ENCODE results near the gene MAN2A1.

Gene MAN2A1

GRCh38 chr5:109706095-109706494 is 16.4 kb downstream of the MAN2A1 start:
- DNase-seq (ENCODE audit: low spot score), result no peak

GRCh38 chr5:109707531-109707930 is 17.8 kb downstream of the MAN2A1 start:
- no peak for DNase-seq (ENCODE audit: low spot score)

GRCh38 chr5:109708813-109709212 is 19.1 kb downstream of the MAN2A1 start:
- DNase-seq (ENCODE audit: low spot score), result no peak

GRCh38 chr5:109709225-109709624 is 19.5 kb downstream of the MAN2A1 start:
- DNase-seq (ENCODE audit: low spot score), result no peak

- no peak for DNase-seq (ENCODE audit: low spot score)
Measured at GRCh38 chr5:109711673-109712072, 21.9 kb downstream of the MAN2A1 start.

GRCh38 chr5:109713453-109713852 is 23.7 kb downstream of the MAN2A1 start:
- no peak for DNase-seq (ENCODE audit: low spot score)

- DNase-seq (ENCODE audit: low spot score), result no peak
Measured at GRCh38 chr5:109714592-109714991, 24.9 kb downstream of the MAN2A1 start.

- no peak for DNase-seq (ENCODE audit: low spot score)
Measured at GRCh38 chr5:109718216-109718615, 28.5 kb downstream of the MAN2A1 start.

- no peak for DNase-seq (ENCODE audit: low spot score)
Measured at GRCh38 chr5:109718632-109719031, 28.9 kb downstream of the MAN2A1 start.

- DNase-seq (ENCODE audit: low spot score), result no peak
Measured at GRCh38 chr5:109719978-109720377, 30.3 kb downstream of the MAN2A1 start.

- DNase-seq (ENCODE audit: low spot score), result no peak
Measured at GRCh38 chr5:109721741-109722140, 32.0 kb downstream of the MAN2A1 start.

- no peak for DNase-seq (ENCODE audit: low spot score)
Measured at GRCh38 chr5:109723606-109724005, 33.9 kb downstream of the MAN2A1 start.

GRCh38 chr5:109725135-109725534 is 35.4 kb downstream of the MAN2A1 start:
- no peak for DNase-seq (ENCODE audit: low spot score)

GRCh38 chr5:109739741-109740728 is 50.3 kb downstream of the MAN2A1 start:
- DNase-seq (ENCODE audit: low spot score), result peak; percentile 53

GRCh38 chr5:109740966-109741365 is 51.2 kb downstream of the MAN2A1 start:
- DNase-seq (ENCODE audit: low spot score), result no peak

GRCh38 chr5:109741390-109741789 is 51.7 kb downstream of the MAN2A1 start:
- no peak for DNase-seq (ENCODE audit: low spot score)

- DNase-seq (ENCODE audit: low spot score), result no peak
Measured at GRCh38 chr5:109743041-109743531, 53.4 kb downstream of the MAN2A1 start.

GRCh38 chr5:109743770-109744212 is 54.1 kb downstream of the MAN2A1 start:
- DNase-seq (ENCODE audit: low spot score), result peak; percentile 58

- DNase-seq (ENCODE audit: low spot score), result no peak
Measured at GRCh38 chr5:109744261-109744660, 54.5 kb downstream of the MAN2A1 start.

GRCh38 chr5:109748546-109748945 is 58.8 kb downstream of the MAN2A1 start:
- DNase-seq (ENCODE audit: low spot score), result no peak

- DNase-seq (ENCODE audit: low spot score), result no peak
Measured at GRCh38 chr5:109750463-109750862, 60.7 kb downstream of the MAN2A1 start.

- no peak for DNase-seq (ENCODE audit: low spot score)
Measured at GRCh38 chr5:109753279-109753678, 63.6 kb downstream of the MAN2A1 start.

GRCh38 chr5:109754319-109754718 is 64.6 kb downstream of the MAN2A1 start:
- DNase-seq (ENCODE audit: low spot score), result no peak

Measured in iPS-NIHi11 (cell line).